NCI-H2107 (cell line): ENCODE measurements around the gene MTA1.

ENCODE experiments used
- DNase-seq: peaks from one replicate; lab custom pipeline; 2025; lab: John Stamatoyannopoulos, UW

Gene MTA1

DNA sequence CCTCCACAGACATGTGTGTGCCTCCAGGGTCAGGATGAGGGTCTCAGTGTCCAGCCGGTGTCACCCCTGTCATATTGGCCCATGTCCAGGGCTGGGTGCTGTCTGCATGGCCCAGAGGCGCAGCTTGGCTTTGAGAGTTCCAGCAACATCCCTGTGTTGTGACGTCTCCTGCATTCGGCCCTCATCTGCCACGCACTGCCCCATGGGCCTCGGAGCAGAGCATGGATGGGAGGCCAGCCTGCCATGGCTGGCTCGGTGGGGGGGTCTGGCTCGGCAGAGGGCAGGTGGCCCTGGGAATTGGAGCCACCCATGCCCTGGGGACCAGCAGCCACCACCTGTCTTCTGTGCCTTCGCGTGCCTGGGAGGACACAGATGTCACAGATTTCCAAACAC, 32.1 kb upstream of the MTA1 start:
- DNase-seq, result no peak

DNA sequence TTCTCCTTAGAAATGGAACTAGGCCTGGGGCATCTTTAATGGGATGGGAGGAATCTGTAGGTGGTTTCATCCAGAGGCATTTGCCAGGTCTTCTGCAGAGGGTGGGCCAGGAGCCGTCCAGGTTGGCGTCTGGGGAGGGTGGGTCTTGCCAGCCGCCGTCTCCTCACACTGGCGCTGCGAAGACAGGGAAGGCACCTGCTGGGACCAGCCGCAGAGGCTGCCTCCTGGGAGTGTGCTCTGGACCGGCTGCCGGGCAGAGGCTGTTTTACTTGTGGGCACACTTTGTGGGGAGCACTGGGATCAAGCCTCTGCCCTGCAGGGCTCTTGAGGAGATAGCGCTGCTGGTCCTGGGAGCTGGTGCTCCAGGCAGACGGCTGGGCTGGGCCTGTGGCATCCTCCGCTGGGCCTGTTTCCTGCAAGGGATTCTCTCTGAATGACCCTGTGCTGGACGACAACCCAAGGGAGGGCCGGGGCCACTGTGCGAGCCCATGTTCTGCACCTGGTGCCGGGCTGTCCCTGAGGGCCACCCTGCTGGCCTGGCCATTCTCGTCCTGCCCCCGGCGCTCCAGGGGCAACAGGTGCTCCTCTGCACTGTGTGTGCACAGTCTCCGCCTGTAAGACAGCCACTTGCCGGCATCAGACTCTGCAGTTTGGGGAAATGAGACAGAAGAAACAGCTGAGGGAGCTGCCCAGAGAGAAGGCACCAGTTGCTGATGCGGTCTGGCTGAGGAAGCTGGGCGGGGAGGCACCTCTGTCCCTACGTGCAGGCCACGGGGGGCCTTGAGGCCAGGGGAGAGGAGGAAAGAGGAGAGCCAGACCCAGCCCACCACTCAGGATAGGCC, 31.3 kb upstream of the MTA1 start:
- no peak for DNase-seq

DNA sequence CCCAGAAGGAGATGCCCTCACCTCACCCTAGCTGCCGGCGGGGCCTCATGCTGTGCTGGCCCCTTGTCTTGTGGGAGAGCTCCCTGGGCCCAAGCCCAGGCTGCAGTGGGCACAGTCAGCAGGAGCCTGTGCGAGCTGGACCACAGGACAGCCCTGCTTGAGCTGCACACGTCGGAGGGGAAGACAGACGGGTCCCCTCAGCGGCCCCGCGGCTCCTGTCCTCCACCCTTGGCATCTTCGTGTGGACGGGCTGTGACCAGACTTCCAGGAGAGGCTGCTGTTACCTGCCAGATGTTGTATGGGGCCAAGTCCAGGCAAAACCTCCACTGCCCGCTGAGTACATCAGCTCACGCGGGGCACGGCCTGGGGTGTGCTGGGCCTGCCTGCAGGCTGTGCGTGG, 30.7 kb upstream of the MTA1 start:
- DNase-seq, result no peak

DNA sequence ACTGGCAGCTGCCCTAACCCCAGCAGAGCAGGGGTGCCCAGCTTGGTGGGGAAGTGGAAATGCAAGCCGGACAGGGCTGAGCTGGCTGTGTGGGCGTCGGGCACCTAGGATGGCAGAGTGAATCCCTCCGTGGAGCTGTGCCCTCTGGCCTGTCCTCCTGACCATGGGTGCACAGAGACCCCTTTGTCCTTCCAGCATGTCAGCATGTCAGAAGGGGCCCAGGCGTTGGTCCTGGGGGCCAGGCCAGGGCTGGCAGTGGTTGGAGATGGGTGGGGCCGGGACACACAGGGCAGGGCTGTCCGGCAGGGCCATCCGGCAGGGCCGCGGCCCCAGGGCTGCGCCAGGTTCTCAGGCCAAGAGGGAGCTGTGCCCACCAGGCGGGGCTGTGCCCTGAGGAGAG, 30.1 kb upstream of the MTA1 start:
- no peak for DNase-seq

DNA sequence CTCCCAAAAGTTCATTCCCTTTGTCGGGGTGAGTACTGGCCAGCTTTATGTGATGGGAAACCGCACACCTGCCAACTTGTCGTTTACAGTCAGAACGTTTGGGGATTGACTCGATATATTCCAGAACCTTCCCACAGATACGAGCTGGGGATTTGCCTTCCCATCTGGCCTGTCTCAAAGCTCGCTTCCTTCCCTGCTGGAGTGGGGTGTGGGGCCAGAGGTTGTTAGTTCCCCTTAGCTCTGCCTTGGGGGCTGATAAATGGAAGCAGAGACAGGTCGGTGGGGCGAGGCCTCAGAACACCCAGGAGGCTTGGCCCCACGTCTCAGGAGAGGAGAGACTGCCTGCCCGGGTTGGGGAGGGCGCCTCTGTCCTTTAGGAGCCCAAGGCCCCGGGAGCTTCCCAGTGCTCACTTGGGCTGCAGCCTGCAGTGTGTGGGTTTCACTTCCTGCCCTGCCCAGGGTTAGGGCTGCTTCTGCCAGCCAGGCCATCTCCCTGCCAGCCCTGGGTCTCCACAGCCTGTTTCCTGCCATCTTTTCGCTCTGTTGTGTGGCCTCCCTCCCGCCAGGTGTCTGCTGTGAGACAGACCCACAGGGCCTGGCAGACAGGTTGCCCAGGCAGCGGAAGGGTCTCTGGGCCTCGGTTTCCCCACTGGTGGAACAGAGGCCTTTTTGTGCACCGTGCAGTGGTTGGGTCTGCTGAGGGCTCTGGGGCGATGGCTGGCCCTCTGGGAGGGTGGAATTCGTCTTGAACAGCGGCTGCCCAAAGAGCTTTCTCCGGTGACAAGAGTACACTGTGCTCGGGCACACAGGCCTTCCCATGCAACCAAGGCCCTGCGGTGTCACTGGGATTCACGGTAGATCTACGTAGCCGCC, 29.4 kb upstream of the MTA1 start:
- DNase-seq, result no peak

DNA sequence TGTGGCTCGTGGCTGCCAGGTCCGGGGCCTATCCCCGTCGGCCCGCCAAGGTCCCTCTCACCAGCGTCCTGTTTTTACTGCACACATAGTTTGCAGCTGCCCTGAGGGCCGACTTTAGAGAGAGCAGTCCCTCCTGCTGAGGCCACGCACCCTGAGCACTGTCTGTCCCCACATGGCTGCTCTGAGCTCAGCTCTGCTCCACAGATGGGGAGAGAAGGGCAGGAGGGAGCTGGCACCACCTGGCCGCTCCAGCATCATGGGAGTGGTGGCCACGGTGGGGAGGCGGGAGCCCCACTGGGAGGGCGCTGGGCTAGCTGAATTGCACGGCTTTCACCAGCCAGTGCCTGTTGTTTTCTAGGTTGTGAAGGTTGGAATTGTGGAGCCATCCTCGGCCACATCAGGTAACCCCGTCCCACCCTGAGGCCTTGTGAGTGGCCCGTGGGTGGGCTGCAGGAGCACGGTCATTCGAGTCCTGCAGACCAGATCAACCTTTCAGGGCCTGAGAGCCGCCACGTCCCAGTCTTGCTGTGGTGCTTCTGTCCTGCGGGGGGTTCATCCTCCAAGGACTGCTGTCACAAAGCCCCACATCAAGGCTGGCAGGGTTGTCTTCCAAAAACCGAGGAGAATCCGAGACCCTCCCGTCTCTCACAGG, 28.7 kb upstream of the MTA1 start:
- DNase-seq, result no peak

GRCh38 chr14:105391541-105391940, 28.1 kb upstream of the MTA1 start:
- no peak for DNase-seq

- DNase-seq, result no peak
These were observed 27.2 kb upstream of the MTA1 start for GRCh38 chr14:105392131-105393090.

DNA sequence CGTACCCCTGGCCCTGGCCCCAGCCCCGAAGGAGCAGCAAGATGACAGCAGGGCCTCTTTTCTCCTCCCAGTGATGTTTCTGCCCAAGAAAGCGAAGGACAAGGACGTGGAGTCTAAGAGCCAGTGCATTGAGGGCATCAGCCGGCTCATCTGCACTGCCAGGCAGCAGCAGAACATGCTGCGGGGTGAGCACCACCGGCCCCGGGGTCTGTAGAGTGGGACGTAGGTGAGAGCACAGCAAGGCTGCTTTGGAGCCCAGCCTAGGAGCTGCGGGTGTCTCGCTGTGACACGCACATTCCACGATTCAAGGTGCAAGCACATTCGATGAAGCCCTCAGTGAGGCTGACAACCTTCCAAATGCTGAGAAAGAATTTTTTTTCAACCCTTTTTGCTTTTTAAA, 26.5 kb upstream of the MTA1 start:
- DNase-seq, result no peak

DNA sequence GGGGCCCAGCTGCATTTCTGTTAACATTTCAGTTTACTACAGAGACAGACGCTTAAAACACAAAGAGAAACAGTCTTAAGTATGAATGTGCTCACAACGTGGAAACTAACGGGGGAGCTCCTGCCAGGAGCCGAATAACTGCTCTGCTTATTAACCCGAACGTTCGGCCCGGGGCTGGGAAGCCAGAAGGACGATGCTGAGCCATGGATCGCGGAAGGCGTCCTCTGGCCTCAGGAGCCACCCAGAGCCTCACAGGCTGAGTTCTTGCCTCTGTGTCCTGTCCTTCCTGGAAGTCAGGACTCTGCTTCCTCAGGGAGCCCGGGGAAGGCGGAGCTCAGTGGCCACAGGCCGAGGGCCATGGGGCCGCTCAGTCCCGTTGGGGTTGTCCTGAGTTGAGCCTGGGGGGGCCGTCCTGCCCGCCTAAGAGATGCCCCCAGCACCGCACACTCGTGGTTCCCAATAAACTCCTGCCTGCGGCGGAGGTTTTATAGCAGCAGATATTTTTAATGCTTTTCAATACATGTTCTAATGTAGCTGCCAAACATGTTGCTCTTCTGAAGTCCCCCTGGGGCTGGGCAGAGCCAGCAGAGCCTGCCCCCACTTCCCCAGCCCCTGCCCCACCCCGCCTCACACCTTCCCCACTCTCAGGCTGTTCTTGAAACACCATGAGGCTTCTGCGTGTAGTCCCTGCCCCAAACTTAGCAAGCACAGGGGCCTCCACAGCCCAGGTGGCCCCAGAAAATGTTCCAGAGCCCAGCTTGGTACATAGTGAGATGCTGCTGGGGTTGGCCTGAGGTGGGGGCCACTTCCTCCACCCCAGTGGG, 24.7 kb upstream of the MTA1 start:
- DNase-seq, result no peak

GRCh38 chr14:105395538-105395854, 24.1 kb upstream of the MTA1 start:
- no peak for DNase-seq

- no peak for DNase-seq
These were observed 22.2 kb upstream of the MTA1 start for GRCh38 chr14:105397350-105397931.

DNA sequence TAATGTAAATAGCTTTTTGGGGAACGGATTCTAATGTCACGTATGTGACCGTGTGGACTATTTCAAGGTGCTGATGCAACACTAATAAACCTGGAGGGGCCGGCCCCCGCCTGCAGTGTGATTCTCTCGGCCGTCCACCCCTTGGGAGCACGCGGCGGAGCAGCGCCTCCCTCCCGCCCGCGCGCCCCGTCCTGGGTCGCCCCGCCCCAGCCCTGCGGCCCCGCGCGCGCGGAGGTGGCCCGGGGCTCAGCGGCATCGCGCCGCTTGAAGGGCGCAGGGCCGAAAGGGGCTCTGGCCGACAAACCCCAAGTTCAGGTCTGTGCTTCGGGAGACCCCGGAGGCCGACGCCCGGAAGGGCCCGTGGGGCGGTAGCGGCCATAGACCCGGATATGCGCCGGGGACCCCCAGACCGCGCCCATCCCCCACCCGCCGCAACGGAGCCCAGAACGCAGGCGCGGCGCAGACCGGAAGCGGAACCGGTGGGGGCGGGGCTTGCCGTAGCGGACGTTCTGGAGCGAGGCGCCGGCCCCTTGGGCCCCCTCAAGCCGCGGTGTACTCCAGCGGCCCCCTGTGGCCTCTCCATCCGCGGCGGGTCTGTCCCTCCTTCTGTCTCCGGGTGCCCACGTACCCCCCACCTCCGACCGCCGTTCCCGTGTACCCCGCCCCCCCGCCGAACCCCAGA, 21.4 kb upstream of the MTA1 start, which contains the start of gene TEX22:
Gene TEX22, plus strand, starts transcription at position 495 of the 682 bp plus-strand sequence. CDS start 803 bp downstream, outside the sequence.
- peak; percentile 91 for DNase-seq

GRCh38 chr14:105398726-105399465, 20.7 kb upstream of the MTA1 start:
- DNase-seq, result no peak

DNA sequence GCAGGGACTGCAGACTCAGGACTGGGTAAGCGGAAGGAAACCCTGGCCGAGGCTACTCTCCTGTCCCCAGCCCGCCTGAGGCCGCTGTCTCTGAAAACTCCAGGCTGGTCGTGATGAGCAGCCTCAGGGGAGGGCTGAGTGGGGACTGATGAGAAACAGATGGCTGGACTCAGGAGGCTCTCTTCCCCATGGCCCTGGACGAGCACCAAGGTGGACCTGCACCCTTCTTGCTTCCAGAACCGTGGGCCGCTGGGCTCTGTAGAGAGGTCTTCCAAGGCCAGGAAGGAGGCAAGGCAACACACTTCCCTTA, 20.2 kb upstream of the MTA1 start:
- DNase-seq, result no peak

DNA sequence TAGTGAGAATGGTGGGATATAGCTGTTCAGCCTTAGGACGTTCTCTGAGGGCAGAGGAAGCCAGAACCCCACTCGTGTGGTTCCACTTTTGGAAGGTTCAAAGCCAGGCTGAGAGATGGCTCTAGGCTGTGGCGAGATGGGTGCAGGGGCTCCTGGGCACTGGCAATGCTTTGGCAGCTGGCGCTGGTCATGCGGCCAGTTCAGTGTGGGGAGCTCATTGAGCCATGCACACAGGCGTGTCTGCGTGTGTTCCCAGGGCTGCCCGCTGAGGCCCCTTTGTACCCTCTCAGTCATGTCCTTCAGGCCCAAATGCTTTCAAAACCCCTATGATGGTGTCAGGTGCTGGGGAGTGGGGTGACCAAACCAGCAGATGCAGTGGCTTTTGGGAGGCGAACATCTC, 19.6 kb upstream of the MTA1 start:
- no peak for DNase-seq

- DNase-seq, result no peak
These were observed 17.9 kb upstream of the MTA1 start for GRCh38 chr14:105401699-105402098.

GRCh38 chr14:105408592-105408991, 11.0 kb upstream of the MTA1 start:
- no peak for DNase-seq

- no peak for DNase-seq
These were observed 10.3 kb upstream of the MTA1 start for GRCh38 chr14:105409364-105409763.
